HEK293 (cell line): ENCODE data around the gene PRKCZ.
A peak's percentile ranks its signal among the peaks of the same experiment; 100 is the strongest.

Source experiments
- CTCF ChIA-PET: fragments of 350-600 bp; formaldehyde crosslinking; extraction: SDS; loops from one replicate; lab custom pipeline; 2021; ENCODE audit warnings: antibody characterized with exemption; lab: Yijun Ruan, JAX
- POLR2A ChIA-PET: fragments of 300-600 bp; formaldehyde crosslinking; extraction: SDS; loops from one replicate; lab custom pipeline; 2020; ENCODE audit warnings: antibody characterized with exemption, inconsistent platforms; lab: Yijun Ruan, JAX
- H3K27ac ChIP-seq: fragments of 200-500 bp; sonication (Bioruptor generic); 2 replicates; pipeline ENCODE4 v1.5.1; 2014; ENCODE audit warnings: low read depth, low read length, control low read depth, inconsistent platforms; ENCODE audit errors: extremely low read depth
- H3K36me3 ChIP-seq, 2 experiments: fragments of 200-500 bp in 1 of 2; sonication (Bioruptor generic) in 1 of 2; 1 replicate in 1 of 2; 2 replicates in 1 of 2; pipeline ENCODE4 v1.5.1; 2014 to 2017; ENCODE audit warnings: inconsistent platforms in 2 of 2, low read length in 2 of 2; ENCODE audit not compliant: control insufficient read depth in 2 of 2, insufficient read depth in 1 of 2
- H3K4me1 ChIP-seq: fragments of 200-500 bp; sonication (Bioruptor generic); 2 replicates; pipeline ENCODE4 v1.5.1; 2014; ENCODE audit warnings: mild to moderate bottlenecking, low read length, inconsistent platforms; ENCODE audit not compliant: control insufficient read depth, insufficient read depth
- H3K4me3 ChIP-seq: 2 replicates; pipeline ENCODE4 v1.5.1; 2011; ENCODE audit warnings: low read depth, mild to moderate bottlenecking, control low read depth, low read length, moderate library complexity
- H3K9me3 ChIP-seq: fragments of 200-500 bp; sonication (Bioruptor generic); 2 replicates; pipeline ENCODE4 v1.5.1; 2014; ENCODE audit warnings: low read depth, low read length, inconsistent platforms; ENCODE audit not compliant: control insufficient read depth, insufficient read depth
- BCL11A ChIP-seq: fragments of 450-650 bp; formaldehyde crosslinking; IDR thresholded peaks from 2 replicates; pipeline ENCODE4 v1.5.1; 2016; ENCODE audit warnings: low read depth, missing biosample characterization, missing genetic modification characterization
- FEZF1 ChIP-seq: fragments of 450-650 bp; formaldehyde crosslinking; IDR thresholded peaks from 2 replicates; pipeline ENCODE4 v1.5.1; 2016; ENCODE audit warnings: missing biosample characterization, missing genetic modification characterization
- HOXA7 ChIP-seq: sonication (generic); formaldehyde crosslinking; IDR thresholded peaks from 2 replicates; pipeline ENCODE4 v1.8.1; 2022; ENCODE audit warnings: missing genetic modification reagents, borderline replicate concordance
- KLF8 ChIP-seq: fragments of 450-650 bp; formaldehyde crosslinking; IDR thresholded peaks from 2 replicates; pipeline ENCODE4 v1.5.1; 2016; ENCODE audit warnings: missing biosample characterization, missing genetic modification characterization
- SP7 ChIP-seq: fragments of 450-650 bp; formaldehyde crosslinking; IDR thresholded peaks from 2 replicates; pipeline ENCODE4 v1.5.1; 2016; ENCODE audit warnings: missing biosample characterization, missing genetic modification characterization
- ZBTB44 ChIP-seq: fragments of 450-650 bp; IDR thresholded peaks from 2 replicates; pipeline ENCODE4 v1.5.1; 2018; ENCODE audit warnings: missing biosample characterization, mild to moderate bottlenecking, missing genetic modification characterization
- ZBTB6 ChIP-seq: fragments of 450-650 bp; formaldehyde crosslinking; IDR thresholded peaks from 2 replicates; pipeline ENCODE4 v1.5.1; 2017; ENCODE audit warnings: missing biosample characterization, missing genetic modification characterization
- ZBTB8A ChIP-seq: fragments of 450-650 bp; formaldehyde crosslinking; IDR thresholded peaks from 2 replicates; pipeline ENCODE4 v1.5.1; 2016; ENCODE audit warnings: missing biosample characterization, missing genetic modification characterization
- ZFHX2 ChIP-seq: fragments of 450-650 bp; formaldehyde crosslinking; conservative IDR thresholded peaks from 2 replicates; pipeline ENCODE4 v1.5.1; 2016; ENCODE audit warnings: missing biosample characterization, missing genetic modification characterization
- ZFP3 ChIP-seq: fragments of 450-650 bp; formaldehyde crosslinking; IDR thresholded peaks from 2 replicates; pipeline ENCODE4 v1.5.1; 2016; ENCODE audit warnings: low read depth, missing biosample characterization, missing genetic modification characterization
- ZNF10 ChIP-seq: fragments of 450-650 bp; formaldehyde crosslinking; IDR thresholded peaks from 2 replicates; pipeline ENCODE4 v1.5.1; 2017; ENCODE audit warnings: missing biosample characterization, missing genetic modification characterization
- ZNF121 ChIP-seq: fragments of 450-650 bp; formaldehyde crosslinking; IDR thresholded peaks from 2 replicates; pipeline ENCODE4 v1.5.1; 2016; ENCODE audit warnings: missing biosample characterization, missing genetic modification characterization
- ZNF19 ChIP-seq: fragments of 450-650 bp; formaldehyde crosslinking; IDR thresholded peaks from 2 replicates; pipeline ENCODE4; 2016; ENCODE audit warnings: missing biosample characterization, missing genetic modification characterization, low read depth
- ZNF202 ChIP-seq: fragments of 450-650 bp; formaldehyde crosslinking; IDR thresholded peaks from 2 replicates; pipeline ENCODE4 v1.5.1; 2016; ENCODE audit warnings: missing biosample characterization, missing genetic modification characterization, borderline replicate concordance
- ZNF311 ChIP-seq: fragments of 450-650 bp; formaldehyde crosslinking; IDR thresholded peaks from 2 replicates; pipeline ENCODE4 v1.5.1; 2017; ENCODE audit warnings: missing biosample characterization, missing genetic modification characterization, borderline replicate concordance
- ZNF529 ChIP-seq: fragments of 450-650 bp; formaldehyde crosslinking; IDR thresholded peaks from 2 replicates; pipeline ENCODE4 v1.5.1; 2017; ENCODE audit warnings: missing genetic modification characterization, missing biosample characterization; ENCODE audit not compliant: insufficient replicate concordance
- TF ChIP-seq, protein P1 (sequence below): fragments of 450-650 bp; formaldehyde crosslinking; conservative IDR thresholded peaks from 2 replicates; pipeline ENCODE4 v1.5.1; 2016; ENCODE audit warnings: low read depth, missing biosample characterization, missing genetic modification characterization
- TF ChIP-seq, protein P2 (sequence below): fragments of 450-650 bp; formaldehyde crosslinking; IDR thresholded peaks from 2 replicates; pipeline ENCODE4 v1.5.1; 2017; ENCODE audit warnings: missing biosample characterization, missing genetic modification characterization

Gene PRKCZ

GRCh38 chr1:2190491-2190976, 140.3 kb downstream of the PRKCZ start:
- H3K4me3 ChIP-seq, result no peak overlapping the region
- POLR2A ChIA-PET, result interaction anchor here (0.9 to 2.0 kb wide), 3 partner anchors 16 to 191 kb away, joined by 3 to 6 read pairs (median 4); no protein-coding TSS in a partner anchor

DNA sequence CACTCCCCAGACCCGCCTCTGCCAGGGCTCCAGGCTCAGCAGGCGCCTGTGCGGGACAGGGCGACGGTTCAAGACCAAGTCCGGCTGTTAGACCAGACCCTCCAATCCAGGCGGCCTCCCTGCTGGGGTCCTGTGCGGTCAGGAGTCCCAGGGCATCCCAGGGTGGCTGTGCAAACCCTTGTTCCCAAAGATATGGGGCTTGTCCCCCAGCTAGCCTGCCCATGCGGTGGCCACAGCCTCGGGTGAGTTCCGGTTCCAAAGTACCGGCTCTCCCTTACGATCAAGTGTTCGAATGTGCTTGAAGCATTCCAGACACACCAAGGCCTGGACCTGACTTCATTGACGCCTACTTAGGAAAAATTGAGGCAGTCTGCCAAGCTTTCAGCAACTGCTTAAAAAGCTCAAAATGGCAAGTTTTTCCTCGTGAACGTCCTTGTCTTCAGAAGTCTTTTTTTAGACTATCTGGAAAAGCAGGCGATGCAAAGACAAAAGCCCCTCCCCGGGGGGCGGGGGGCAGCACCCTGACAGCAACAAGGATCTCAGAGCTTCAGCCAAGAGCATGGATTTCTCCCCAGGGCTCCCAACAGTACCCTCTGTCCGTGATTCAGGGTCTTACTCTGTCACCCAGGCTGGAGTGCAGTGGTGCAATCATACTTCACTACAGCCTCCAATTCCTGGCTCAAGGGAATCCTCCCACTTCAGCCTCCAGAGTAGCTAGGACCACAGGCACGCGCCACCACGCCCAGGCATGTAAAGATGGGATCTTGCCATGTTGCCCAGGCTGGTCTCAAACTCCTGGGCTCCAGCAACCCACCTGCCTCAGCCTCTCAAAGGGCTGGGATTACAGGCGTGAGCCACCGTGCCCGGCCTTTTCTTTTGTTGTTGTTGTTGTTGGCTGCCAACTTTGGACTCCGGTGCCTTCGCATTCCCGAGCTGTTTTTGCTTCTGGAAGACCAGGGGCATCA, 142.1 kb downstream of the PRKCZ start:
- Histone ChIP-seq H3K4me3 (no peak overlapping the region), H3K9me3 (no peaks in the 10 kb centered on the region), H3K36me3 (peaks cover 0 to 33% of the 10 kb centered on the region in 2 experiments; a peak in 2 of 3 replicates), H3K4me1 (no peaks in the 10 kb centered on the region), H3K27ac (no peak overlapping the region)
- POLR2A ChIA-PET, result no interaction called here
- CTCF ChIA-PET, result interaction anchor here (0.6 to 1.8 kb wide), 5 partner anchors 18 to 189 kb away, joined by 3 to 6 read pairs (median 5); no protein-coding TSS in a partner anchor
- TF ChIP-seq, protein P1, sequence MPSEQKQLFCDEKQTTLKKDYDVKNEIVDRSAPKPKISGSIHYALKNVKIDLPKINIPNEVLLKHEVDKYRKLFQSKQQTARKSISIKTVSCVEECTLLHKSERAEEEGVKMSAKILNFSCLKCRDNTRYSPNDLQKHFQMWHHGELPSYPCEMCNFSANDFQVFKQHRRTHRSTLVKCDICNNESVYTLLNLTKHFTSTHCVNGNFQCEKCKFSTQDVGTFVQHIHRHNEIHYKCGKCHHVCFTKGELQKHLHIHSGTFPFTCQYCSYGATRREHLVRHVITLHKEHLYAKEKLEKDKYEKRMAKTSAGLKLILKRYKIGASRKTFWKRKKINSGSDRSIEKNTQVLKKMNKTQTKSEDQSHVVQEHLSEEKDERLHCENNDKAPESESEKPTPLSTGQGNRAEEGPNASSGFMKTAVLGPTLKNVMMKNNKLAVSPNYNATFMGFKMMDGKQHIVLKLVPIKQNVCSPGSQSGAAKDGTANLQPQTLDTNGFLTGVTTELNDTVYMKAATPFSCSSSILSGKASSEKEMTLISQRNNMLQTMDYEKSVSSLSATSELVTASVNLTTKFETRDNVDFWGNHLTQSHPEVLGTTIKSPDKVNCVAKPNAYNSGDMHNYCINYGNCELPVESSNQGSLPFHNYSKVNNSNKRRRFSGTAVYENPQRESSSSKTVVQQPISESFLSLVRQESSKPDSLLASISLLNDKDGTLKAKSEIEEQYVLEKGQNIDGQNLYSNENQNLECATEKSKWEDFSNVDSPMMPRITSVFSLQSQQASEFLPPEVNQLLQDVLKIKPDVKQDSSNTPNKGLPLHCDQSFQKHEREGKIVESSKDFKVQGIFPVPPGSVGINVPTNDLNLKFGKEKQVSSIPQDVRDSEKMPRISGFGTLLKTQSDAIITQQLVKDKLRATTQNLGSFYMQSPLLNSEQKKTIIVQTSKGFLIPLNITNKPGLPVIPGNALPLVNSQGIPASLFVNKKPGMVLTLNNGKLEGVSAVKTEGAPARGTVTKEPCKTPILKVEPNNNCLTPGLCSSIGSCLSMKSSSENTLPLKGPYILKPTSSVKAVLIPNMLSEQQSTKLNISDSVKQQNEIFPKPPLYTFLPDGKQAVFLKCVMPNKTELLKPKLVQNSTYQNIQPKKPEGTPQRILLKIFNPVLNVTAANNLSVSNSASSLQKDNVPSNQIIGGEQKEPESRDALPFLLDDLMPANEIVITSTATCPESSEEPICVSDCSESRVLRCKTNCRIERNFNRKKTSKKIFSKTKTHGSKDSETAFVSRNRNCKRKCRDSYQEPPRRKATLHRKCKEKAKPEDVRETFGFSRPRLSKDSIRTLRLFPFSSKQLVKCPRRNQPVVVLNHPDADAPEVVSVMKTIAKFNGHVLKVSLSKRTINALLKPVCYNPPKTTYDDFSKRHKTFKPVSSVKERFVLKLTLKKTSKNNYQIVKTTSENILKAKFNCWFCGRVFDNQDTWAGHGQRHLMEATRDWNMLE (tag by site-specific recombination), result no peak
- TF ChIP-seq ZNF10 (tag by site-specific recombination) (0 out of 2 replicates have a peak, but pooled peaks have one; percentile 20), ZNF202 (tag by site-specific recombination) (no peak), ZNF311 (tag by site-specific recombination) (no peak), ZNF121 (tag by site-specific recombination) (peak; percentile 87), ZBTB8A (tag by site-specific recombination) (peak; percentile 43; the same call in 1 of the 2 replicates), ZBTB6 (tag by site-specific recombination) (peak; percentile 24; the same call in 1 of the 2 replicates), KLF8 (tag by site-specific recombination) (peak; percentile 31; the same call in 1 of the 2 replicates), HOXA7 (no peak)
- TF ChIP-seq, protein P2, sequence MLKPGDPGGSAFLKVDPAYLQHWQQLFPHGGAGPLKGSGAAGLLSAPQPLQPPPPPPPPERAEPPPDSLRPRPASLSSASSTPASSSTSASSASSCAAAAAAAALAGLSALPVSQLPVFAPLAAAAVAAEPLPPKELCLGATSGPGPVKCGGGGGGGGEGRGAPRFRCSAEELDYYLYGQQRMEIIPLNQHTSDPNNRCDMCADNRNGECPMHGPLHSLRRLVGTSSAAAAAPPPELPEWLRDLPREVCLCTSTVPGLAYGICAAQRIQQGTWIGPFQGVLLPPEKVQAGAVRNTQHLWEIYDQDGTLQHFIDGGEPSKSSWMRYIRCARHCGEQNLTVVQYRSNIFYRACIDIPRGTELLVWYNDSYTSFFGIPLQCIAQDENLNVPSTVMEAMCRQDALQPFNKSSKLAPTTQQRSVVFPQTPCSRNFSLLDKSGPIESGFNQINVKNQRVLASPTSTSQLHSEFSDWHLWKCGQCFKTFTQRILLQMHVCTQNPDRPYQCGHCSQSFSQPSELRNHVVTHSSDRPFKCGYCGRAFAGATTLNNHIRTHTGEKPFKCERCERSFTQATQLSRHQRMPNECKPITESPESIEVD, result no peak

More at GRCh38 chr1:2190491-2190976, 140.3 kb downstream of the PRKCZ start:
- no peaks in the 10 kb centered on the region for H3K9me3 ChIP-seq
- H3K27ac ChIP-seq, result peak overlapping the region; percentile 53; the same call in 1 of the 2 replicates
- H3K4me1 ChIP-seq, result no peaks in the 10 kb centered on the region
- peaks cover 0 to 47% of the 10 kb centered on the region in 2 experiments; a peak in 2 of 3 replicates for H3K36me3 ChIP-seq
- CTCF ChIA-PET, result interaction anchor here (0.6 to 1.8 kb wide), 3 partner anchors 16 to 1220 kb away, joined by 3 to 6 read pairs (median 4); no protein-coding TSS in a partner anchor
- TF ChIP-seq FEZF1 (no peak; the same call in 1 of the 2 replicates), BCL11A (tag by site-specific recombination) (peak; percentile 41; the same call in 1 of the 2 replicates), ZFHX2 (tag by site-specific recombination) (peak; percentile 22), ZNF529 (no peak), ZFP3 (no peak), SP7 (tag by site-specific recombination) (no peak), ZNF19 (no peak), ZBTB44 (no peak)
